OCI-LY1 (cell line): Measurements from ENCODE around the gene ZNRF3.

ENCODE experiments used
- H2AFZ ChIP-seq: fragments of 200-600 bp; sonication (generic), shearing (Covaris generic); 2 replicates; pipeline ENCODE4 v1.6.0; 2014; ENCODE audit warnings: antibody characterized with exemption, mild to moderate bottlenecking, low read length
- H3F3A ChIP-seq: fragments of 200-600 bp; sonication (generic), shearing (Covaris generic); 2 replicates; pipeline ENCODE4 v1.6.0; 2014; ENCODE audit warnings: mild to moderate bottlenecking, antibody characterized with exemption, low read length, moderate library complexity; ENCODE audit not compliant: insufficient read depth
- H3K27ac ChIP-seq: fragments of 200-600 bp; sonication (generic); 2 replicates; pipeline ENCODE4 v1.5.1; 2014; ENCODE audit warnings: low read length, mixed run types, mild to moderate bottlenecking, low read depth; ENCODE audit not compliant: poor library complexity, severe bottlenecking
- H3K27me3 ChIP-seq: fragments of 200-600 bp; sonication (generic); 2 replicates; pipeline ENCODE4 v1.6.0; 2014; ENCODE audit warnings: antibody characterized with exemption, mild to moderate bottlenecking, low read length, moderate library complexity; ENCODE audit not compliant: insufficient read depth
- H3K36me3 ChIP-seq: fragments of 200-600 bp; sonication (generic); 2 replicates; pipeline ENCODE4 v1.6.1; 2014; ENCODE audit warnings: mild to moderate bottlenecking, antibody characterized with exemption, low read length, moderate library complexity, mixed read lengths; ENCODE audit not compliant: insufficient read depth
- H3K4me1 ChIP-seq: fragments of 200-600 bp; sonication (generic); 2 replicates; pipeline ENCODE4 v1.5.1; 2014; ENCODE audit warnings: mild to moderate bottlenecking, low read length, moderate library complexity; ENCODE audit not compliant: insufficient read depth, severe bottlenecking
- H3K4me2 ChIP-seq: fragments of 200-600 bp; sonication (generic), shearing (Covaris generic); 2 replicates; pipeline ENCODE4 v1.6.1; 2014; ENCODE audit warnings: low read length
- H3K4me3 ChIP-seq: fragments of 200-600 bp; sonication (generic); 2 replicates; pipeline ENCODE4 v1.5.1; 2014; ENCODE audit warnings: low read length, low read depth, mild to moderate bottlenecking, mixed read lengths; ENCODE audit not compliant: poor library complexity, severe bottlenecking
- H3K79me2 ChIP-seq: fragments of 200-600 bp; shearing (Covaris generic); 2 replicates; pipeline ENCODE4 v1.6.1; 2016; ENCODE audit warnings: mixed run types, low read length, mixed read lengths; ENCODE audit not compliant: insufficient read depth
- H3K9ac ChIP-seq: fragments of 200-600 bp; sonication (generic), shearing (Covaris generic); 2 replicates; pipeline ENCODE4 v1.6.1; 2014; ENCODE audit warnings: mild to moderate bottlenecking, low read length, mixed read lengths
- H3K9me2 ChIP-seq: fragments of 200-600 bp; sonication (generic), shearing (Covaris generic); 2 replicates; pipeline ENCODE4 v1.6.1; 2014; ENCODE audit warnings: low read depth, mild to moderate bottlenecking, low read length, mixed read lengths
- H3K9me3 ChIP-seq: fragments of 200-600 bp; shearing (Covaris generic); 2 replicates; pipeline ENCODE4 v1.6.1; 2014; ENCODE audit warnings: low read length, mixed read lengths
- H4K20me1 ChIP-seq: fragments of 200-600 bp; sonication (generic), shearing (Covaris generic); 2 replicates; pipeline ENCODE4 v1.6.0; 2016; ENCODE audit warnings: mild to moderate bottlenecking, low read length; ENCODE audit not compliant: insufficient read depth
- EZH2 ChIP-seq: fragments of 200-600 bp; sonication (generic), shearing (Covaris generic); IDR thresholded peaks from 2 replicates; pipeline ENCODE4 v1.8.0; 2017; ENCODE audit warnings: borderline replicate concordance, mixed run types, mild to moderate bottlenecking, antibody characterized with exemption, low read length, moderate library complexity, mixed read lengths
- TF ChIP-seq, protein P1 (sequence below): fragments of 200-600 bp; sonication (generic), shearing (Covaris generic); IDR thresholded peaks from 2 replicates; pipeline ENCODE4 v1.5.1; 2017; ENCODE audit warnings: mild to moderate bottlenecking, antibody characterized with exemption, low read length, moderate library complexity, mixed read lengths

Gene ZNRF3

DNA sequence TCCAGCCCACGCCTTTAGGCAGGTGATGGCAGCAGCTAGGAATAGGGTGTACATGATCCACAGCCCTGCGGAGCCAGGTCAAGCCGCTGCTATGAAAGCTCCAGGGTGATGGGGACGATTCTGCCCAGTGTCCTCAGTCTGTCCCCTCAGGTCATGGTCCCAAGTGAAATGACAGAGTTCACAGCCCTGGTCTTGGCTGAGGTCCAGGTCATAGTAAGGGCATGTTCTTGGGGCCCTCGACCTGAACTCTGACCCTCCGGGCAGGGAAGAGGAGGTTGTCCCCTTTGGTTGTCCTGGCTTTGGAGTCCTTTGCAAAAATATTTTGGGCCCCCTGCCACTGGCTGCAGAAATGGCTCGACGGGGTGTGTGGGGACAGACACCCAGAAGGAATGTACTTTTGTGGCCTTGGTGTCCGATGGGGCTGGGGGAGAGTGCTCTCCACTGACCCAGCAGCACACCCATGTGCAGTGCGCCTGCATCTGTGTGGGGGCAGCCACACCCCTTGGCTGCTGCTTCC lies 170.9 kb downstream of the ZNRF3 start:
- TF ChIP-seq, protein P1, sequence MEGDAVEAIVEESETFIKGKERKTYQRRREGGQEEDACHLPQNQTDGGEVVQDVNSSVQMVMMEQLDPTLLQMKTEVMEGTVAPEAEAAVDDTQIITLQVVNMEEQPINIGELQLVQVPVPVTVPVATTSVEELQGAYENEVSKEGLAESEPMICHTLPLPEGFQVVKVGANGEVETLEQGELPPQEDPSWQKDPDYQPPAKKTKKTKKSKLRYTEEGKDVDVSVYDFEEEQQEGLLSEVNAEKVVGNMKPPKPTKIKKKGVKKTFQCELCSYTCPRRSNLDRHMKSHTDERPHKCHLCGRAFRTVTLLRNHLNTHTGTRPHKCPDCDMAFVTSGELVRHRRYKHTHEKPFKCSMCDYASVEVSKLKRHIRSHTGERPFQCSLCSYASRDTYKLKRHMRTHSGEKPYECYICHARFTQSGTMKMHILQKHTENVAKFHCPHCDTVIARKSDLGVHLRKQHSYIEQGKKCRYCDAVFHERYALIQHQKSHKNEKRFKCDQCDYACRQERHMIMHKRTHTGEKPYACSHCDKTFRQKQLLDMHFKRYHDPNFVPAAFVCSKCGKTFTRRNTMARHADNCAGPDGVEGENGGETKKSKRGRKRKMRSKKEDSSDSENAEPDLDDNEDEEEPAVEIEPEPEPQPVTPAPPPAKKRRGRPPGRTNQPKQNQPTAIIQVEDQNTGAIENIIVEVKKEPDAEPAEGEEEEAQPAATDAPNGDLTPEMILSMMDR = no peak
- no peak for TF ChIP-seq EZH2
- H3F3A ChIP-seq = no peaks in the 10 kb centered on the region
- H3K4me2 ChIP-seq = no peak overlapping the region
- H3K27me3 ChIP-seq = no peaks in the 10 kb centered on the region
- H3K4me1 ChIP-seq = no peaks in the 10 kb centered on the region
- H2AFZ ChIP-seq = no peak overlapping the region
- no peak overlapping the region for H3K4me3 ChIP-seq
- no peaks in the 10 kb centered on the region for H3K9me3 ChIP-seq
- no peak overlapping the region for H3K9ac ChIP-seq
- H3K9me2 ChIP-seq = no peaks in the 10 kb centered on the region
- no peaks in the 10 kb centered on the region for H3K79me2 ChIP-seq
- H3K36me3 ChIP-seq = no peaks in the 10 kb centered on the region
- H3K27ac ChIP-seq = no peak overlapping the region
- no peaks in the 10 kb centered on the region for H4K20me1 ChIP-seq

DNA sequence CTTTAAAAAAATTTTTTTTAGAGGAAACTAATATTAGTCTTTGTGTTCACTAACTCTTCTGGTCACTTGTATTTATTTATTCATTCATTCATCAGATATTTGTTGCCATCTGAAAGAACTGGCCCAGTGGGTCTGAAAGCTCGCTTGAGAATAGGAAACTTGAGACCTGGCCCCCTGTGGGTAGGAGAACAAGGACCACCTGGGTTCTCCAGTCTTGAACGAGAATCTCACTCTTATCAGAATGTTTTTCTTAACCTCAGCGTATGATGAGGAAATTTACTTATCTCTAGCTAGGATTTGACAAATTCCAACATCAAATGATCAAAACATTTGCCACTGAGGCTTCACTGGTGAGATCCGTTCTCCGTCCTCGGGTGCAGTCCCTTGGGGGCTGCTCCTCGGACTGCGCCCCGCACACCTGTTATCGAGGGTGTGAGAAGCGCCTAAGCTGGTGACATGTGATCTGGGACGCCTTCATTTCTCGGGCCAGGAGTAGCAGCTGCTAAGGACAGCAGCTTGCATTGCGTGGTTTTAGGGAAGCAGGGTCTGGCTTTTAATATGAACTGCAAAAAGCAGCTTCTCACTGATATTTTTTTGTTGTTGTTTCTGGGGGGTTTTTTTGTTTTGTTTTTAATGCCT lies 171.9 kb downstream of the ZNRF3 start:
- no peak for TF ChIP-seq EZH2
- TF ChIP-seq, protein P1 = no peak
- Histone ChIP-seq H3K9ac (no peak overlapping the region), H3K27ac (no peak overlapping the region)

DNA sequence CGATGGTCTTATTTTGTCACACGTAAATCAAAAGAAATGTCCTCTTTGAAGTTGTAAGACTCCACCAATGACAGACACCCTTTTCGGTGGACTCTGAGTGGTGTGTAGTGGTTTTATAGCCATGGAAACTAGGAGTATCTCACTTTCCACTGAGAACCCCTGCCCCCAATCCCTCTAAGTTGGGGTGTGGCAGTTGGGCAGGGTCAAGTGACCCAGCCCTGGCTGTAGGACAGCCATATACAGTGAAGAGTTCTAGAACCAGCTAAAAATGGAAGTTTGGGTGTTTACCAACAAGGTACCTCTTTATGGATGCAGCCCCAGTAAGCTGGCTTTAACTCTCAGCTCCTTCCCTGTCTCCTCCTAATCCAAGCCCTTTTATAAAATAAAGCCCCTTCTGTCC lies 173.1 kb downstream of the ZNRF3 start:
- Histone ChIP-seq H2AFZ (no peak overlapping the region), H3K9me3 (no peaks in the 10 kb centered on the region), H3K79me2 (no peaks in the 10 kb centered on the region), H3K4me3 (no peak overlapping the region), H4K20me1 (no peaks in the 10 kb centered on the region), H3K4me1 (no peaks in the 10 kb centered on the region), H3K9ac (no peak overlapping the region), H3K36me3 (no peaks in the 10 kb centered on the region), H3K27ac (no peak overlapping the region), H3K9me2 (no peaks in the 10 kb centered on the region), H3K27me3 (0 out of 2 replicates have a peak, but pooled peaks cover 3% of the 10 kb centered on the region), H3K4me2 (no peak overlapping the region), H3F3A (no peaks in the 10 kb centered on the region)
- TF ChIP-seq, protein P1 = no peak
- TF ChIP-seq EZH2 = no peak

More for the DNA sequence above, 171.9 kb downstream of the ZNRF3 start:
- no peak overlapping the region for H3K4me2 ChIP-seq
- H3K27me3 ChIP-seq = no peaks in the 10 kb centered on the region
- no peaks in the 10 kb centered on the region for H3K9me2 ChIP-seq
- H2AFZ ChIP-seq = no peak overlapping the region
- no peaks in the 10 kb centered on the region for H3K36me3 ChIP-seq
- H3K79me2 ChIP-seq = no peaks in the 10 kb centered on the region
- H3F3A ChIP-seq = no peaks in the 10 kb centered on the region
- no peaks in the 10 kb centered on the region for H4K20me1 ChIP-seq
- no peaks in the 10 kb centered on the region for H3K4me1 ChIP-seq
- no peak overlapping the region for H3K4me3 ChIP-seq
- H3K9me3 ChIP-seq = no peaks in the 10 kb centered on the region
